SHP77 (cell line): ENCODE data around the gene CSH1.
"Not testable (repeated sequence)": the region's sequence is repeated elsewhere in the genome, so short reads cannot be mapped to it uniquely, and the experiment has no call there.

Experiments used
- DNase-seq, 2 experiments: peaks; one replicate each; lab custom pipeline; 2025; lab: John Stamatoyannopoulos, UW

The CSH1 gene

DNA sequence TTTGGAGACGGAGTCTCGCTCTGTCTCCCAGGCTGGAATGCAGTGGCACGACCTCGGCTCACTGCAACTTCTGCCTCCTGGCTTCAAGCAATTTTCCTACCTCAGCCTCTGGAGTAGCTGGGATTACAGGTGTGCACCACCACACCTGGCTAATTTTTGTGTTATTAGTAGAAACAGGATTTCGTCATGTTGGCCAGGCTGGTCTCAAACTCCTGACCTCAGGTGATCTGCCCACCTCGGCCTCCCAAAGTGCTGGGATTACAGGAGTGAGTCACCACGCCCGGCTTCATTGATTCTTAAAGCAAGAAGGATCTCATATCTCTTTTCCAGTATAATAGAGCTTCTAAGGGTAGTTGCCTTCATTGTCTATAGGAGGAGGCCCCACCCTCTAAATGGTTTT, 8.4 kb upstream of the CSH1 start:
- DNase-seq, result not testable (repeated sequence)

DNA sequence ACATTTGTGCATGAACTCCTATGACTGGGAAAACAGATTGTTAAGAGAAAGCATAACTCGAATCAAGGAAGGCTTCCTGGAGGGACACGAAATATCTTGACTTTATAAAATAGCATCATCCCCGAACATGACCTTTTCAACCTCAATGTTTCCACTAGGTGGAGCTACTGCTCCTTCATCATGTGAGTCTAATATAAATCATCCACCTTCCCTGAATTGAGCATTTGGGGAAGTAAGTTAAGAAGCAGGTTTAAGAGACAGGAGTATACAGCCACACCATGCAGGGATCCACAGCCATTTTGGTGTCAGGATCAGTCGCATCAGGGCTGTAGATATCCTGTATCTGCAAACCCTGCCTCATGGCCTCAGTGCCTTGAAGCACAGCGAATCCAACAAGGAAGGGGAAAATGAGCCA, 7.4 kb upstream of the CSH1 start:
- DNase-seq, result not testable (repeated sequence)

DNA sequence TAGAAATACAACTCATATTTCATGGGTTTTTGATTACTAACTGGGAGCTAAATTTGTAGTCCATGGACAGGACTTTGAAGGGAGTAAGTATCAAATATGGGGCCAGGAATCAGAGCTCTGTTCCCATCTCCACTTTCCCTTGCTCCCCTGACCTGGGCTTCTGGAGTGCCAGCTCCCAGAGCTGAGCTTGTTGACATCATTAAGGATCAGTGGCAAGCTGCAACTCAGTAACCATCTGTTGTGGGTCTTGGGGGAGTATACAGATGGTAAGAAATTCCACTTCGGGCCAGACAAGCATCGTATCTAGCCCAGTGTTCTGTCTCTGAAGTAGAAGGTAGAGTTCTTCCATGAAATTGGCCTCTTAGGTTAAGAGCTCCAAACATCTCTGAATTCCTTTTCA, 5.6 kb upstream of the CSH1 start:
- not testable (repeated sequence) for DNase-seq

DNA sequence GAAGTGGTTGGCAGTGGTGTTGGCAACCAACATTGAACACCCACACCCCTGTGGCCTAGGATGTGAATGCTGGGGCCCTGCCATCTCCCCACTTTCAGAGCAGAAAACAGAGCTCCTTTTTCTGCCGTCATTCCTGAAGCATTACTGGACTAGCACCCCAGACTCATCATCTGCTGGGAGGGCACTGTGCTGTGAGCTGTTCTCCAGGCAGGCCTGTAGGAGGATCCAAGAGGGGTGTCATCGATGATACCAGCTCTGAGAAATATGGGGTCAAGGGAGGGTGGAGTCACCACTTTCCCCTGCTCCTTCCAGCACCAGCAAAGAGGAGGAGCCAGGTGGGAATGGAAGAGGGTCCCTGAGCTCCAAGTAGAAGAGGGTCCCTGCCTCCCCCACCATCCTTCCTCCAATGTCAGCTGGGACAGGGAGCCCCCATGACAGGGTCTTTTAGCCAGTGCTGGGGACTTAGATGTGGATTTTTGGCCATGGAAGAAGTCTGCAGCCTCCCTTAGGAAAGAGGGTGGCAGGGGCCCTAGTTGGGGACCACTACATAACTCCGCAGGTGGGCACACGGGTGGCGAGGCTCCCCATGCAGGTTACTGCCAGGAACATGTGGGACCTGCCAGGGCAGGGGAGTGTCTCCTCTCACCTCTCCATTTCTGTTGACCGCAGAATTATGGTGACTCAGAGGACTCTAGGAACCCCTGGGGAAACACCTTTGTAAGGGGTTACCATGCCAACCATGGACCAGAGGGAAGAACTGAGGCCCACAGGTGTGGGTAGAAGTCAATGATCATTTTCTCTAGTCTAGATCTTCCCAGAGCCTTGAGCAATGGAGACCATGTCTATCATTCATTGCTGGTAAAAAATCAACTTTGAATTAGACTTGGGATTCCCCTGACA, 2.8 kb upstream of the CSH1 start:
- not testable (repeated sequence) for DNase-seq

DNA sequence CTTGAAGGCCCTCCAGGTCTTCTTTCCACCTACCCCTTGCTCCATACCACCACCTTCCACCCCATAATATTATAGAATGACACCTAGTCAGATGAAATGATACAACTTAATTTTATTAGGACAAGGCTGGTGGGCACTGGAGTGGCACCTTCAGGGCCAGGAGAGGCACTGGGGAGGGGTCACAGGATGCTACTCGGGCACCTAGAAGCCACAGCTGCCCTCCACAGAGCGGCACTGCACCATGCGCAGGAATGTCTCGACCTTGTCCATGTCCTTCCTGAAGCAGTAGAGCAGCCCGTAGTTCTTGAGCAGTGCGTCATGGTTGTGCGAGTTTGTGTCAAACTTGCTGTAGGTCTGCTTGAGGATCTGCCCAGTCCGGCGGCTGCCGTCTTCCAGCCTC, 1.6 kb downstream of the CSH1 start:
- DNase-seq, result not testable (repeated sequence)

DNA sequence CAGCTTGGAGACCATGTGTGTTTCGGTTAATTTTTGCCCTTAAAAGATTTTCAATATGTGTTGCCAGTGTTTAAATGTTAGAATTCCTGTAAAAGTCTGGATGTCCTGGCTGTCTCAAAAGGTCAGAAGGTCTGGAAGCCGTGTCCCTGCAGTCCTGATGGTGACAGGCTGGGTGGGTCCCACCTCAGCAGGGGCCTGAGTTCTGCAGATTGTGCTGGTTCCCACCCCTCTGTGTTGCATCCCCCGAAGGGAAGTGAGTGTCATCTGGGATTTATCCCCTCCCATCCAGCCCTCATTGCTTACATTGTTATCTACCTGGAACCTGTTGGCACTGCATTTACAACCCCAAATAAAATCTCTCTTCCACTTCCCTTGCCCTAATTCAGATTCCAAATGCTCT, 2.4 kb downstream of the CSH1 start:
- not testable (repeated sequence) for DNase-seq

DNA sequence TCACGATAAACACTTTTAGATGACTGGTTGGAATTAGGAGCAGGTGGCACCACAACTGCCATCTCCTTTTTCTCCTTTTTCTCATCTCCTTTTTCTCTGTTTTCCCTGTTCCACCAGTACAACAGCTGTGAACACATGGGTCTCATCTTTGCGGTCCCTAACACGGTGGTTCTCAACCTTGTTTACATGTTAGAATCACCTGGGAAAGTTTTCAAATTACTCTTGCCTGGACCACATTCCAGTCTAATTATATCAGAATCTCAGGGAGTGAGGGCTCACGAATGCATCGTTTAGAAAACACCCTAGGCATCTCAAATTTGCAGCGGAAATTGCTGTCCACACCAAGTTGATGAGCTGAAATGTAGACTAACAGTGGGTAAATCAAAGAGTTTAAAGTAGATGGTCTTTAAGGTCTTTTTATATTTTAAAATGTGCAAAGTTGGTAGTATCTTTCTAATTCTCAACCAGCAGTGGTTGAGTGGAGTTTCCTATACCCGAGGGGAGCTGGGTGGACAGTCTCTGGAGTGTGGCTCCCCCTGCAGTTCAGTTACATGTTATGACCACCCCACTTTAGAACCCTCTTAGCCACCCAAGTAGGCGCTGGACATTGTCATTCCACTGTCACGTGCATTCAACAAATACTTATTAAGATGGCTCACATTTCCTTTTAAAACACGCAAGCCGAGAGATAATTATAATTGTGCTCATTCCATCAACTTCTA, 3.9 kb downstream of the CSH1 start:
- DNase-seq, result not testable (repeated sequence)

DNA sequence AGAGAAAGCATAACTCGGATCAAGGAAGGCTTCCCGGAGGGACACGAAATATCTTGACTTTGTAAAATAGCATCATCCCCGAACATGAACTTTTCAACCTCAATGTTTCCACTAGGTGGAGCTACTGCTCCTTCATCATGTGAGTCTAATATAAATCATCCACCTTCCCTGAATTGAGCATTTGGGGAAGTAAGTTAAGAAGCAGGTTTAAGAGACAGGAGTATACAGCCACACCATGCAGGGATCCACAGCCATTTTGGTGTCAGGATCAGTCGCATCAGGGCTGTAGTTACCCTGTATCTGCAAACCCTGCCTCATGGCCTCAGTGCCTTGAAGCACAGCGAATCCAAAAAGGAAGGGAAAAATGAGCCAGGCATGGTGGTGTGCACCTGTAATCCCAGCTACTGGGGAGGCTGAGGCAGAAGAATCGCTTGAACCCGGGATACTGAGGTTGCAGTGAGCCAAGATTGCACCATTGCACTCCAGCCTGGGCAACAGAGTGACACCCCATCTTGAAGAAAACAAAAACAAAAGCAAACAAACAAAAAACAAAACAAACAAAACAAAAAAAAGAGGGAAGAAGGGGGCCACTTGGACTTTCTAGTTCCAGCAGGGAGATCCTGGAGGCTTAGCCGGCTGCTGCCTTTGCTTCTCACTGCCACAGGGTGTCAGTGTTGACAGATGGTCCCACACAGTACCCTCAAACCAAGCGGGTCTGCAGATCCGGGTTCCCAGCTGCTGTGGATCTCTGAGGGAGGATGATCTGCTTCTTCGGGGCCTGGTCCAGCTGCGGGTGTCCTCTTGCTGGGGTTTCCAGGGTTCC, 7.1 kb downstream of the CSH1 start:
- peak; percentile 18 to 28 for DNase-seq

DNA sequence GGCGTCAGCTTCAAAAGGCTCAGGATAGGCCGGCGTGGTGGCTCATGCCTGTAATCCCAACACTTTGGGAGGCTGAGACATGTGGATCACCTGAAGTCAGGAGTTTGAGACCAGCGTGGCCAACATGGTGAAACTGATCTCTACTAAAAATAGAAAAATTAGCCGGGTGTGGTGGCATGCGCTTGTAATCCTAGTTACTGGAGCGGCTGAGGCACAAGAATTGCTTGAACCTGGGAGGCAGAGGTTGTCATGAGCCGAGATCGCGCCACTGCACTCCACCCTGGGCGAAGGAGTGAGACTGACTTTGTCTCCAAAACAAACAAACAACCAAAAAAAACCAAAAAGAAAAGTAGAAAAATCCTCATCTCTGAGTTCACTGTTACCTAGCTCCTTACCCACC, 11.3 kb downstream of the CSH1 start:
- DNase-seq, result not testable (repeated sequence)

DNA sequence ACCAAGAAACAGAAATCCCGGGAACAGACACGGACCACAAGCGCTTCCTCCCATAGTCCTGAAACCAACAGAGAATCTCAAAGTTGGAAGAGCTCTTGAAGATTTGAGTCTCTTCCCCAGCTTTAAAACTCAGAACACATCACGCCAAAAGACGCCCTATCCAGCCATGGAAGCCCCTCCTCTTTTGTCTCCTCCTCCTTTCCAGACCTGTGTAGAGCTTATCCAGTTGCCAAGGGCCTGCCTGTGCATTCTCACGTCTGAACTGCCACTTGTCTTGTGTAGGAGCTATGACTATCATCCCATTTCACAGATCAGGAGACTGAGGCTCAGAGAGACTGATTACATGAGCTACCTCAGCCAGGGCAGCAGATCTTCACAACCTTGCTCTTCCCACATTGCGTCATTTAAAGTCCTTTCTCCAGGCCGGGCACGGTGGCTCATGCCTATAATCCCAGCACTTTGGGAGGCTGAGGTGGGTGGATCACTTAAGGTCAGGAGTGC, 13.7 kb downstream of the CSH1 start:
- not testable (repeated sequence) for DNase-seq

DNA sequence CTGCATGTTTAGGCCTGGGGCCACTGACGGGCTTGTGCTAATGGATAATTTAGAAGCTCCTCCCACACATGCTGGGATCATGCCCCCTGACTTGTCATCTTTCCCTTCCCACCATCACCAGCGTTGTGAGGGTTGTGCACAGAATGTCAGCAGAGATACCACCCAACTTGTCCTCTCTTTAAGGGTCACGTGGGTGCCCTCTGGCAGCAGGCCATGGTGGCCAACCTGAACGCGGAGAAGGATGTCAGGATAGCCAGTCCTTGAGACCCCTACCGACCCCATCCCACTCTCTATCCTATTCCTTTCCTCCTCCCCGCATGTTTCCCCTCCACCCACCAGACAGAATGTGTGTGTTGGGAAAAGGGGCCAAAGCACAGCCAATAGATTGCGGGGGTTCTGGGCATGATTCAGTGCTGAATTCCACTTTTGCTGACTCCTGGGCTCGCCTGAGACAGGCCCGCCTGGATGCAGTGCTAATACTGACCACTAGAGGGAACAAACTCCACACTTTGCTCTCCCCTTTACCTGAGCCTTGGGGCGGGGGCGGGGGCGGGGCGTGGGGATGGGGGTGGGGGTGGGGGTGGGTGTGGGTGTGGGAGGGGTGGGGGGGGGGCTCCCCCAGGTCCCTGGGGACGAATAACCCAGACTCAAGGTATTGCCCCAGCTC, 14.3 kb downstream of the CSH1 start, which contains the start of gene GH2:
GH2 (minus strand) TSS at position 10 of the 667 bp plus-strand sequence. CDS start 143 bp downstream, outside the sequence.
- no peak for DNase-seq

DNA sequence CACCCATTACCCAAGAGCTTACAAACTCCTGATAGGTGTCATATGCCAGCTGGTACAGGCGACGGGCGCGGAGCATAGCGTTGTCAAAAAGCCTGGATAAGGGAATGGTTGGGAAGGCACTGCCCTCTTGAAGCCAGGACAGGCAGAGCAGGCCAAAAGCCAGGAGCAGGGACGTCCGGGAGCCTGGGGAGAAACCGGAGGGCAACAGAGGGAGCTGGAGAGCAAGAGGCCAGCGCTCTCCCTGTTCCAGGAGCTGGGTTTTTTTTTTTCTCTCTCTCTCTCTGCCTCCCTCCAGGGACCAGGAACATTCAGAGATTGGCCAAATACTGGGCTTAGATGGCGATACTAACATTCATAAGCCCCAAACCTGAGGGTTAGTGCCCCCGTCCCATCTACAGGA, 15.0 kb downstream of the CSH1 start:
- DNase-seq, result not testable (repeated sequence)

DNA sequence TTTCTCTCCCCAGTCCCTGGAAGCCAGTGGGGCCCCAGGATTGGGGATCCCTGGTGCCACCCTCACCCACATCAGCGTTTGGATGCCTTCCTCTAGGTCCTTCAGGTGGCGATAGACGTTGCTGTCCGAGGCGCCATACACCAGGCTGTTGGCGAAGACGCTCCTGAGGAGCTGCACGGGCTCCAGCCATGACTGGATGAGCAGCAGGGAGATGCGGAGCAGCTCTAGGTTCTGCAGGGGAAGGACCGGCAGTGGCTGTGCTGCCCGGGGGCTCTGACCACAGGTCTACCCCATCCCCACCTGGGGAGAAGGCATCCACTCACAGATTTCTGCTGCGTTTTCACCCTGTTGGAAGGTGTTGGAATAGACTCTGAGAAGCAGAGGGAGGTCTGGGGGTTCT, 15.7 kb downstream of the CSH1 start:
- no peak for DNase-seq

DNA sequence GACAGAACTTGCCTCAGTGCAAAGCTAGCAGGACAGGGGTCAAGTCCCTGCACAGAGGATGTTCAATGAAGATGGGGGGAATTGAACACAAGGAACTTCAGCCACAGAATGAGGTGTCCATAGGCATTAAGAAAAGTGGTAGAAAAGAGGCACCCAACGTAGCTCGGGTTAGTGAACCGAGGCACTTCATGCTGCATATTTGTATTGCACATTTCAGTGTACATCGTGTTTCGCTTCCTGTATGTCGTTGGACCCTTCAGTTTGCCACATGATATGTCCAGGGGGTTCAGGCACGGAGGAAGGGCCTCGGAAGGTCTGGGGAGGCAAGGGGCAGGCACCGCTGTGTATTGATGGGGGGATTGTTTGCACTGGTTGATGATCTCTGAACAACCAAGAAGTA, 18.0 kb downstream of the CSH1 start:
- not testable (repeated sequence) for DNase-seq

DNA sequence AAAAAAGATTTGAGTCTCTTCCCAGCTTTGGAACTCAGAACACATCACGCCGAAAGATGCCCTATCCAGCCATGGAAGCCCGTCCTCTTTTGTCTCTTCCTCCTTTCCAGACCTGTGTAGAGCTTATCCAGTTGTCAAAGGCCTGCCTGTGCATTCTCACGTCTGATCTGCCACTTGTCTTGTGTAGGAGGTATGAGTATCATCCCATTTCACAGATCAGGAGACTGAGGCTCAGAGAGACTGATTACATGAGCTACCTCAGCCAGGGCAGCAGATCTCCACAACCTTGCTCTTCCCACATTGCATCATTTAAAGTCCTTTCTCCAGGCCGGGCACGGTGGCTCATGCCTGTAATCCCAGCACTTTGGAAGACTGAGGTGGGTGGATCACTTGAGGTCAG, 21.7 kb downstream of the CSH1 start:
- not testable (repeated sequence) for DNase-seq

DNA sequence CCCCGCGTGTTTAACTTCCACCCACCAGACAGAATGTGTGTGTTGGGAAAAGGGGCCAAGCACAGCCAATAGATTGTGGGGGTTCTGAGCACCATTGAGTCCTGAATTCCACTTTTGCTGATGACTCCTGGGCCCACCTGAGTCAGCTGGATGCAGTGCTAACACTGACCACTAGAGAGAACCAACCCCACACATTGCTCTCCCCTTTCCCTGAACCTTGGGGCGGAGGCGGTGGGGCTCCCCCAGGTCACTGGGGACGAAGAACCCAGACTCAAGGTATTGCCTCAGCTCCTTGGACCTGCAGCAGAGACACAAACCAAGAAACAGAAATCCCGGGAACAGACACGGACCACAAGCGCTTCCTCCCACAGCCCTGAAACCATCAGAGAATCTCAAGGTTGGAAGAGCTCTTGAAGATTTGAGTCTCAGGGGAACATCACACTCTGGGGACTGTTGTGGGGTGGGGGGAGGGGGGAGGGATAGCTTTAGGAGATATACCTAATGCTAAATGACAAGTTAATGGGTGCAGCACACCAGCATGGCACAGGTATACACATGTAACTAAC, 22.2 kb downstream of the CSH1 start:
- DNase-seq, result not testable (repeated sequence)

DNA sequence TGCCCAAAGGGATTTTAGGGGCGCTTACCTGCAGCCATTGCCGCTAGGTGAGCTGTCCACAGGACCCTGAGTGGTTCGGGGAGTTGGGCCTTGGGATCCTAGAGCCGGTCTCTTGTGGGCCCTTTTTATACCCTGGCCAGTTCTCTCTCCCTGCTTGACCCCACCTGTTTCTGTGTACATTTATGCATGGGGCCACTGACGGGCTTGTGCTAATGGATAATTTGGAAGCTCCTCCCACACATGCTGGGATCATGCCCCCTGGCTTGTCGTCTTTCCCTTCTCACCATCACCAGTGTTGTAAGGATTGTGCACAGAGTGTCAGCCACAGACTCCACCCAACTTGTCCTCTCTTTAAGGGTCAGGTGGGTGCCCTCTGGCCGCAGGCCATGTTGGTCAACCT, 22.8 kb downstream of the CSH1 start, which contains the start of gene CSH2:
CSH2 (minus strand) TSS at position 101 of the 400 bp plus-strand sequence; CDS start at position 38, 63 bp downstream.
- DNase-seq, result not testable (repeated sequence)

DNA sequence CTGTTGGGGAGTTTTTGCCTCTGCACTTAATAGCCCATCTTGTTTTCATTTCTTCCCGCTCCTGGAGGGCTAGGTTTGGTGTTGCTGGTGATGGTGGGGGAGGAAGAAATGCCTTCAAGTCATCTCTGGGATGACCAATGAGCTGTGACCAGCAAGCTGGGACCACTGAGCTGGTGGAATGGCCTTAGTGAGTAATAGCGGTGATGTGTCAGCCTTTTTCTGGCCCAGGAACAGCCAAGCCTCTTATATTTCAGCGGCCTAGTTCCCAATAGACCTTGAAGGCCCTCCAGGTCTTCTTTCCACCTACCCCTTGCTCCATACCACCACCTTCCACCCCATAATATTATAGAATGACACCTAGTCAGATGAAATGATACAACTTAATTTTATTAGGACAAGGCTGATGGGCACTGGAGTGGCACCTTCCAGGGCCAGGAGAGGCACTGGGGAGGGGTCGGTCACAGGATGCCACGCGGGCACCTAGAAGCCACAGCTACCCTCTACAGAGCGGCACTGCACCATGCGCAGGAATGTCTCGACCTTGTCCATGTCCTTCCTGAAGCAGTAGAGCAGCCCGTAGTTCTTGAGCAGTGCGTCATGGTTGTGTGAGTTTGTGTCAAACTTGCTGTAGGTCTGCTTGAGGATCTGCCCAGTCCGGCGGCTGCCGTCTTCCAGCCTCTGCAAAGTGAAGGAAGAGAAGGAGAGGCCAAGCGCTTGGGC, 24.6 kb downstream of the CSH1 start:
- not testable (repeated sequence) for DNase-seq

DNA sequence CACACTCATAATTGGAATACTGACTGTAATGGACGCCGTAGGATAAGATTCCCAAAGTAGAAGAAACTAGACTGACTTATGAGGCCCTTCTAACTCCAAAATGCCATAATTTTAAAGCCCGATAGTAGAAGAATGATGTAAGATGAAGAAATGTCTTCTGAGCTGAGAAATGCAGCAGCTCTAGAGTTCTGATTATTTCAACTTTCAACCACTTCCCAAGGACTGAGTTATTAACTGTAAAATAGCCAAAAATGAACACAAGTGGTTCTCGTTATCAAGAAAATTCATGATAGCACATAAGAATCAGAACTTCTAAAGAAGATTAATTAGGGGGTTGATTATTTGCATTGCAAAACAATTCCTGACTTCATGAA, 26.1 kb downstream of the CSH1 start:
- DNase-seq, result not testable (repeated sequence)
